Amygdala (tissue), 56 donors: ENCODE measurements around the gene KCNAB2.
A peak's percentile ranks its signal among the peaks of the same experiment; 100 is the strongest.
"Not testable (repeated sequence)": the region's sequence is repeated elsewhere in the genome, so short reads cannot be mapped to it uniquely, and the experiment has no call there.

Experiments used
- DNase-seq, 56 donors: peaks; one replicate each; lab custom pipeline; 2025; lab: John Stamatoyannopoulos, UW

The KCNAB2 gene

GRCh38 chr1:6048179-6048867, 2.6 kb downstream of the KCNAB2 start:
- peak in 9 of 56 donors; percentile 13 to 37 (median 26) for DNase-seq

DNA sequence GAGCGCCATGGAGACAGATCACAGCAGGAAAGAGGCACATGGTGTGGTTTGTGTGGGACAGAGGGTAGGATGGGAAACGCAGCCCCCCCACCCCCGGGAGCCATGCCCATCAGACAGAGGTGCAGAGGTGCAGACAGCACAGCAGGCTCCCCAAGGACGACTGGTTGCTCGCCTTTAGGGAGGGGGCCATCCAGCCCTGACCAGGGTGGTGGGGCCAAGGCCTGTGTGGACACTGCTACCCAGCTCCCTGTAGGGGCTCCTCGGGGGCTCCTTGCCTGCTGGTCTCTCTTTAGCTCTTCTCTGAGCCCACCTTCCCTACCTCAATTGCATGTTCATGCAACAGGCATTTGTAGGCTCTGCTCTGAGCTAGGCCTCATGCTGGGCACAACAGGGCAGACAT, 3.7 kb downstream of the KCNAB2 start:
- no peak for DNase-seq

DNA sequence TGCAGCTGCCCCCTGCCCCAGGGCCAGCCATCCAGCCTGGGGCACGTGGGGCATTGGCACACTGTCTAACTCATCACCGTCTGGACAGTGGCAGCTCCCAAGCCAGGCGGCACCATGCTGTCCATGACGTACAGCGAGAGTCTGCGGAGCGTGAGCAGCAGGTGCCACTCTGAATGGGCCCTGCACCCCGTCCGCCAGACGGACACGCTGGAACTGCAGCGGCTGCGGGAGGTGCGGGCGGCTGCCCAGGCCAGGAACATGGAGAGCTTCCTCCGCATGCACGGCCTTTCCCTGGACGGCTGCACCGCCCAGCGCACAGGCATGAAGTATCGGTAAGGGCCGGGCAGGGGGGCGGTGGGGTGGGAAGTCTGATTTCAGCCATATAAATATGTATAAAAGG, 5.7 kb downstream of the KCNAB2 start:
- no peak for DNase-seq

DNA sequence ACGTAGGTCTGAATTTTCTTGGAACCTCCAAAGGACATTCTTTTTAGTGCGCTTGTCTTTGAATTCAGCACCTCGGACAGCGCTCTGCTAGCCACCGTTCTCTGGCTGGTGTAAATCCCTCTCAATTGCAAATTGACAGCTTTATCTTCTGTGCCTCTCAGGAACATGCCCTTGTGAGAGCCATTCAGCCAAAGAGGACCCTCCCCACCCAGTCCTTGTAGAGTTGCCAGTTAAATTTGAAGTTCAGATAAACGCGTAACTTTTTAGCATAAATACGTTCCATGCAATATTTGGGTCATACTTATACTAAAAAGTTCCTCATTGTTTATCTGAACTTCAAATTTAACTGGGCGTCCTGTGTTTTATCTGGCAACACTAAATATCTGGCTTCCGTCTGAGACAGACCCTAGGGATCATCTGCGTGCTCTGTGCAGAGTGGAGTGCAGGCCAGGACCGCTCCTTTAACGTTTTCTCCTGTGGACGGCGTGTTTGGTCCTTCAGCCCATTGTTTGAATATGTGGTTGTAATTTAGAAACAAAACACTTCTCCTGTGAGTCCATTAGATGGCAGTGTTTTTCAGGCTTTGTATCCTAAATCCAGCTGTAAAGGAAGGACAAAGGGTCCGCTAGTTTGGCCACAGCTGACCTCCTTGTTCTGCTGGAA, 7.0 kb downstream of the KCNAB2 start:
- peak in 17 of 56 donors; percentile 5 to 72 (median 19) for DNase-seq

DNA sequence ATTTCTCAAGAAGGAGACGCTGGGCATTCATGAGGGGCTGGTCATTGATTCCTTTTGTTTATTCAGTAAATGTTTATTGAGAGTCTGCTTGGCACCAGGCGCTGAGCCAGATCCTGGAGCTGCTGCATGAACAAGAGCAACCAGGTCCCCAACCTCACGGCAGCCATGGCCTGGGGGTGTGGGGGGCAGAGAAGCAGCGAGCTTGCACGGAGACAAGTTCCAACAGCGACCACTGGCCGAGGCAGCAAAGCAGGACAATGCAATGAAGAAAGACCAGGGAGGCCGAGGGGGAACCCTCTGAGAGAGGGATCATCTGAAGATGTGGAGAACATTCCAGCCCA, 7.5 kb downstream of the KCNAB2 start:
- DNase-seq, result no peak

GRCh38 chr1:6054596-6054995, 8.9 kb downstream of the KCNAB2 start:
- no peak for DNase-seq

DNA sequence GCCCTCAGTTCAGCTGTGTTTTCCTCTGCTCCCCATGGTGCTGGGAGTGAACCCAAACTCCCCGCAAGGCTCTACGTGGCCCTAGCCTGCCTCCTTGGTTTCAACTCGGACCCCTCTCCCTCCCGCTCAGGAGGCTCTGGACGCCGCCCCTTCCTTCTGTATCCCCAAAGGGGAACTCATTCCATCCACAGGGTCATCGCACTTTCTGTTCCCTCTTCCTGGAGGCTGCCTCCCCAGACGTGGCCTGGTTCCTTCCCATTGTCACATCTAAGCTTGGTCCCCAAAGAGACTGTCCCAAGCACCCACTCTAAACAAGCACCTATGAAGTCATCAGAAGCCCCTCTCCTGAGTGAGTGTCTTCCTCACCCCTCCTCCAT, 10.9 kb downstream of the KCNAB2 start:
- DNase-seq, result peak in 1 of 56 donors; percentile 23

- DNase-seq, result no peak
Observed at GRCh38 chr1:6057170-6057845, 11.6 kb downstream of the KCNAB2 start.

DNA sequence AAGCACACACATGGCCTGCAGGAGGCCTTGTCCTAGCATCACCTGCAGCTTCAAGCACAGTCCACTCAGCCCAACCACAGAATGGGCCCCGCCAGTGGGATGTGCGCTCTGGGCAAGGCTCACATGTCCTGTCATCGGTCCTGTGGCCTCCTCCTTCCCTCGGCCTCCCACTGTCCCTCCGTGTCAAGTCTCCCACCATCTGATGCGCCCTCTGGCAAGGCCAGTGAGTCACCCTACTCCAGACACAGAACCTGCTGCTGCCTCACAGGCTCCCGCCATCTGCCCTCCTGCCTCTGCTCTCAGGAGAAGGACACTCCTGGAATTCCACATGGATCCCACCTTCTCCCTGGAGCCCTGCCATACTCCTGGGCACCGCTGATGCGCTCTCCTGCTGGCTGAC, 14.2 kb downstream of the KCNAB2 start:
- DNase-seq, result no peak

DNA sequence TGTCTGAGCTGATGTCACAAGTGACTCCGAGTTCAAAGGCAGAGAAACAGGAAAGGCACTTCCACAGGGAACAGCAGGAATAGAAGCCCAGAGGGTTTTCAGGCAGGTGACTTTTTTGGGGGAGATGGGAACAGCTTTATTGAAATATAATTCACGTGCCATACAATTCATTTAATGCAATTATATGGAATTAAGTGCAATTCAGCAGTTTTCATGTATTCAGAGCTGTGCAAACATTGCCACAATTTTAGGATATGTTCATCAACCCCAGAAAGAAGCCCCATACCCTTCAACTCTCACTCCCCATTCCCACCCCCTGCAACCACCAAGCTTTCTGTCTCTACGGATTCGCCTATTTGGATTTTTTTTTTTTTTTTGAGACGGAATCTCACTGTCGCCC, 17.0 kb downstream of the KCNAB2 start:
- DNase-seq, result no peak

- not testable (repeated sequence) for DNase-seq
Observed at GRCh38 chr1:6063532-6064053, 17.9 kb downstream of the KCNAB2 start.

DNA sequence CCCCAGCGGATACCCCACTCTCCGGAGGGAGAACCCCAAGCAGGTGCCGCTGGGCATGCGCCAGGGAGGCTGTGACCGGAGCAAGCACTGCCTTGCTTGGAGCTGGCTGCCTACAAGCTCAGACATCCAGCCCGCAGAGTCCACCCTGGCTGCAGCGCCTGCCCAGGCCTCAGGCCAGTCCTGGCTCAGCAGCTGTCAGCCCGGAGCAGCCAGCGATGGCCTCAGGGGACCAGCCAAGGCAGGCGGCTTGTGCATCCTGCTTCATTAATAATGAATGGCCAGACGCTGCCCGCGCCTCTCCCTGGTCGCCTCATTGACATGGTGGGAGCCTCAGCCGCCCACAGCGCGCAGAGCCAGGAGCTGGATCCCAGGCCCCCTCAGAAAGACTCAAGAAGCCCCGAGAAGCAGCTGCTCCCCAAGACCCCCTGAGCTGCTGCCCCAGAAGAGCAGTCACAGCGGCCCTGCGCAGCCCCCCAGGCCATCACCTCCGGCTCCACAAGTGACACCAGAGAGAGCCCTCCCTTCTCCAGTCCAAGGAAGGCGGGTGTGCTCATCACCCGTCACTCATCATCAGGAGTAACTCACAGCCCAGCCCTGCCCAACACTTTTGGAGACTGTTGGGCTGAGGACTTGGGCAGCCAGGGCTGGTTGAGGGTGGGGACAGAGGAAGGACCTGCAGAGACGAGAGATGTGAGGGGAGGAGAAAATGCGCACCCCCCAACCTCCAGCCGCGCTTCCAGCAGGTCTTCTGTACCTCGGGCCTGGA, 19.6 kb downstream of the KCNAB2 start:
- peak in 6 of 56 donors; percentile 16 to 43 (median 23) for DNase-seq

DNA sequence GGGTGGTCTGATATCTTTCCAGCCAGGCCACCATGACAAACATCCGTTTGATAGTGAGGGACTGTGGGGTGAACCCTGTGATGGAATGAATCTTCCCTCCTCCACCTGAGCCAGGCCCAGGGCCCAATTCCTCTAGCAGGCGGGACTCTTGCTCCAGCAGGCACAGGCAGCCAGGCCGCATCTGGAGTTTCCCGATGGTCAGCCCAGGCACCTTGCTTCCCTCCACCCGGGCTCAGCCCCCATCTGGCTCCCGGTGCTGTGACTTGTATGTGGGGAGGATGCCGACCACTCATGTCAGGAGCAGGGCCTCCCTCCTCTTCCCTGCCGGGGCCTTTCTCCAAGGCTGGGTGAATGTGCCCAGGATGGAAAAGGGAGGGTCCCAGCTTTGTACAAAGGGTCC, 21.0 kb downstream of the KCNAB2 start:
- DNase-seq, result no peak

DNA sequence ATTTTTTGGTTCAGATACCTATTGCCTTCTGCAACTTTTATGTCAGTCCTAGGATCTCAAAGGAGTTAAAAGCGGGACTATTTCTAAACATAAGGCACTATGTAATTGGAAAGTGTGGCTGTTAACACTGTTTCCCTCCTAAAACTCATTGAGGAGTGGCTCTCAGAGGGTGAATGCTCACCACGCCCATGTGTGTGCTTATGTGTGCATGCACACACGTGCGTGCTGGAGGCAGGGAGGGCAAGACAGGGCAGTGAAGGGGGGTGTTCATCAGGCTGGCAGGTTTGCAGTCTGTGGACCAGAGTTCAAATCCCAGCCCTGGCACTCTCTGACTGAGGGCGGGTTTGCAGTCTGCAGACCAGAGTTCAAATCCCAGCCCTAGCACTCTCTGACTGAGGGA, 22.4 kb downstream of the KCNAB2 start:
- DNase-seq, result no peak

GRCh38 chr1:6068932-6069331, 23.2 kb downstream of the KCNAB2 start:
- no peak for DNase-seq

GRCh38 chr1:6069573-6069972, 23.9 kb downstream of the KCNAB2 start:
- no peak for DNase-seq

- DNase-seq, result no peak
Observed at GRCh38 chr1:6070450-6070974, 24.8 kb downstream of the KCNAB2 start.

DNA sequence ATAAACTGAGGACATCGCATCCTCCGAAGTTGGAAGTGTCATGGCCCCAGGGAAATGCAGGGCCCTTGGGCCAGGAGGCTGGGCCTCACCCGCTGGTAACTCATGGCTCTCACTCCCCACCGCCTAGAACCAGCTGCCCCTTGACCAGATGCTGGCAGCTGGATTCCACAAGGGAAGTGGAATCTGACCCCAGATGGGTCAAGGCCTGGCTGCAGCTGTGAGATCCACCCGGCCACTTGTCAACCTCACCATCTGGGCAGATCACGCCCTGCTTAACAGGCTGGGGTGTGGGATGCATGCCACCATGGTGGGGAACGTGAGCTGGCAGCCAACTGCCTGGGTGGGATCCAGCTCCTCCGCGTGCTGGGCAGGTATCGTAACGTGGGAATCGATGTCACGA, 25.5 kb downstream of the KCNAB2 start:
- no peak for DNase-seq

GRCh38 chr1:6072774-6073479, 27.2 kb downstream of the KCNAB2 start:
- DNase-seq, result no peak

- DNase-seq, result no peak
Observed at GRCh38 chr1:6073480-6074053, 27.9 kb downstream of the KCNAB2 start.
